A673 (cell line): Measurements from ENCODE around the gene CFL1.

Experiments
- EZH2 ChIP-seq: fragments of 200-600 bp; sonication (generic); IDR thresholded peaks from 2 replicates; pipeline ENCODE4 v1.6.1; 2017; ENCODE audit warnings: borderline replicate concordance, low read depth, mild to moderate bottlenecking, mixed read lengths, antibody characterized with exemption, low read length; ENCODE audit not compliant: poor library complexity, severe bottlenecking
- TF ChIP-seq, protein P1 (sequence below): fragments of 300-800, 200-600 bp; sonication (generic); conservative IDR thresholded peaks from 2 replicates; pipeline ENCODE4 v1.5.1; 2017; ENCODE audit warnings: low read depth, mild to moderate bottlenecking, antibody characterized with exemption, low read length, moderate library complexity, mixed read lengths

DNA sequence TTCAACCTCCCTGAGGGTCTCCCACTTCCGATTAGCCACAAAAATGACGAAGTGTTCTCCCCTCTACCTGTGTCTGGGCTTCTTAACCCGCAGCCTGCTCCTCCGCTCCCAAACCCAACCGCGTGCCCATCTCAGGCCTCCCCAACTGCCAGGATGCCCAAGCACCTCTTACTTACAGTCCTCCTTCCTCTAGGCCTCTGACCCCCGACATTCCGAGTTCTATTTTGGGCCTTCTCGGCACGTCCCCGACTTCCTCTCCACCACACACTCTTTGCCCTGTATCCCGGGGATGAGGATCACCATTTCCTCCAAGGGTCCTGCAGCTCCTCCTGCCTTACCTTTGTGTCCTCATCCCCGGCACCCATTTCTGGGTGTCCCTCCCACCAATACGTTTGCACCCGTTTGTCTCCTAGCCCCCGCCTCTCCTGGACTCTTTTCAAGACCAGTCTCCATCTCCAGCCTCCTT is 1.9 kb upstream of the CFL1 start:
- TF ChIP-seq, protein P1, sequence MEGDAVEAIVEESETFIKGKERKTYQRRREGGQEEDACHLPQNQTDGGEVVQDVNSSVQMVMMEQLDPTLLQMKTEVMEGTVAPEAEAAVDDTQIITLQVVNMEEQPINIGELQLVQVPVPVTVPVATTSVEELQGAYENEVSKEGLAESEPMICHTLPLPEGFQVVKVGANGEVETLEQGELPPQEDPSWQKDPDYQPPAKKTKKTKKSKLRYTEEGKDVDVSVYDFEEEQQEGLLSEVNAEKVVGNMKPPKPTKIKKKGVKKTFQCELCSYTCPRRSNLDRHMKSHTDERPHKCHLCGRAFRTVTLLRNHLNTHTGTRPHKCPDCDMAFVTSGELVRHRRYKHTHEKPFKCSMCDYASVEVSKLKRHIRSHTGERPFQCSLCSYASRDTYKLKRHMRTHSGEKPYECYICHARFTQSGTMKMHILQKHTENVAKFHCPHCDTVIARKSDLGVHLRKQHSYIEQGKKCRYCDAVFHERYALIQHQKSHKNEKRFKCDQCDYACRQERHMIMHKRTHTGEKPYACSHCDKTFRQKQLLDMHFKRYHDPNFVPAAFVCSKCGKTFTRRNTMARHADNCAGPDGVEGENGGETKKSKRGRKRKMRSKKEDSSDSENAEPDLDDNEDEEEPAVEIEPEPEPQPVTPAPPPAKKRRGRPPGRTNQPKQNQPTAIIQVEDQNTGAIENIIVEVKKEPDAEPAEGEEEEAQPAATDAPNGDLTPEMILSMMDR: no peak
- no peak for TF ChIP-seq EZH2
